Effector CD4-positive, alpha-beta T cell (primary cell): ENCODE results near the gene DKK2.
"Not testable (repeated sequence)": the region's sequence is repeated elsewhere in the genome, so short reads cannot be mapped to it uniquely, and the experiment has no call there.

Experiments
- DNase-seq: peaks from one replicate; pipeline ENCODE4 v3.0.0-alpha.2; 2020

The DKK2 gene

GRCh38 chr4:107011312-107011711, 24.8 kb downstream of the DKK2 start:
- DNase-seq, result no peak

GRCh38 chr4:107009196-107009968, 26.7 kb downstream of the DKK2 start:
- no peak for DNase-seq

DNA sequence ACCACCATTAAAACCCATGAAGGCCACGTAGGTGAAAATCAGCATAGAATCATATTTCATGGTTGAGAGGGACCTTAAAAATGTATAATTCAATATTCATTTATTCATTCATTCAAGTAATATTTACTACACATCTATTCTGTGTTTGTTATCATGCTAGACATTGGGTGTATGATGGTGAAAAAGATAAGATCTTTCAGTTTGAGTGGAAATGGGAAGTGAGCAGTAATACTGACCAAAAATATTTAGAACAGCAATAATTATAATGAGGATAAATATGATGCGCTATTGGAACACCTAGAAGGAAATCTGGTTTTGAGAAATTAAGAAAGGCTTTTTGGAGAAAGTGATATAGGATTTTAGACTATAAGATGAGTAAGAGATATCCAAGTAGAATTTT, 28.0 kb downstream of the DKK2 start:
- no peak for DNase-seq

- DNase-seq, result no peak
Observed at GRCh38 chr4:107006218-107006617, 29.9 kb downstream of the DKK2 start.

DNA sequence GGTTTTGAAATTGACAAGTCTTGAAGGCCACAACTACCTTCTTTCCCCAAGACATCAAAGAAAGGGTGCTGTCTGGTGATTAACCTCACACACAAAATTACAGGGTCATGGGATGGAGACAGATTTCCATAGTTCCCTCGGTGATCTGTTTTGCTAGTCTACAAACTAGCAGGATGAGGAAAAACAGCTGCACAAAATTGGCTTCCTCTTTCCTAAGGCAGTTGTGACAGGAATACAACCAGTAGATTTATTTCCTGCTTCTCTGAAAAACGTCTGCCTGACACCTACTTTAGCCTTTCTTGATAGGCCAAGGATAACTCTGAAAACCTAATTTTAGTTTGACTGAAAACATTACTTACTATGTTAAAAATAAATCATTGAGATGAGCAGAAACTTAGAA, 39.6 kb downstream of the DKK2 start:
- DNase-seq, result no peak

- DNase-seq, result no peak
Observed at GRCh38 chr4:106993827-106994226, 42.3 kb downstream of the DKK2 start.

GRCh38 chr4:106987311-106987710, 48.8 kb downstream of the DKK2 start:
- no peak for DNase-seq

DNA sequence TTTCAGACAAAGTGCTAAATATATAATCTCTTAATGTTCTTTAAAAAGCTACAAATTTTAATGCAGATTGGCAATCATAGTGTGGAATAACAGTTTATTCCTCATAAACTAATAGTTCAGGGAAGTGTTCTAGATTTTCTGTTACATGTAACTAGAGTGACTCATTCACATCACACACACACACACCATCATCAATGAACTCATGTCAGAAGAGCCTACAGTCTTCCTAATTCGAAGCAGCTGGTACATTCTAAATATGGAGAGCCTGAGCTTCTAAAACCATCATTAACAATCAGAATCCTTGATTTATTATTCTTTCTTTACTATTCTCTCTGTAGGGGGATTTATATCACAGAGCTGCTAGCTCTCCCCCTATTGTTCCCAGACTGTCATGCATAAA, 49.6 kb downstream of the DKK2 start:
- DNase-seq, result no peak

DNA sequence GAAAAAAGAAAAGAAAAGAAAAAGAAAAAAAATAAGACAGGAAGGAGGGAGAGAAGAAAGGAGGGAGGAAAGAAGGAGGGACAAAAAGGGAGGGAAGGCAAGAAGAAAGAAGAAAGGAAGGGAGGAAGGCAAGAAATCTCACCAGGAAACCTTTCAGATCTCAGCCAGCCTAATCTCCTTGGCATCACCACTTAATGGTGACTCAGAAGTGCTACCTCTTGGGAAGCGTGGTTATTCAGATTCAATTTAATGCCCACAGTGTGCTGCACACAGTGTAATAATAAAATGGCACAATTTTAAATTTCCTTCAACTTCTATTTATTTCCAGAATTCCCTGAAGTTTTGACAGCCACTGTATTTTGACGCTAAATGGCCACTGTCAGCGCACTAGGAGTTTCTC, 50.3 kb downstream of the DKK2 start:
- DNase-seq, result no peak

GRCh38 chr4:106982711-106983211, 53.4 kb downstream of the DKK2 start:
- DNase-seq, result no peak

DNA sequence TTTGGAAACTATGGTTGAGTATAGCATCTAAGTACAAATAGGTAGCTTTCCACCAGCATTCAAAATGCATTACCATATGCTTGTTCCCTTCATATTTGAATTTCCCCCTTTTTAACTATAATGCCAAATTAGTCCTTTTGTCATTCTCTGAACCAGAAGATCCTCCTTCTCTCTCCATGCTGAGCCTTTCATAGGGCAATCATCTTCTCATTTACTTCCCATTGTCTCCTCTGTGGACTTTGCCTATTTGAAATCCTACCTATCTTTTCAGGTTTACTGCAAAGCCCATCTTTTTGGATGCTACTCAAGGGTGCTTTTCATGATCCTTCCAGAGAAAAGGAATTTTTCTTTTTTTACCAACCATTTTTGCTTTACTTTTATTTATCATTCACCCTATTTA, 54.7 kb downstream of the DKK2 start:
- DNase-seq, result no peak

DNA sequence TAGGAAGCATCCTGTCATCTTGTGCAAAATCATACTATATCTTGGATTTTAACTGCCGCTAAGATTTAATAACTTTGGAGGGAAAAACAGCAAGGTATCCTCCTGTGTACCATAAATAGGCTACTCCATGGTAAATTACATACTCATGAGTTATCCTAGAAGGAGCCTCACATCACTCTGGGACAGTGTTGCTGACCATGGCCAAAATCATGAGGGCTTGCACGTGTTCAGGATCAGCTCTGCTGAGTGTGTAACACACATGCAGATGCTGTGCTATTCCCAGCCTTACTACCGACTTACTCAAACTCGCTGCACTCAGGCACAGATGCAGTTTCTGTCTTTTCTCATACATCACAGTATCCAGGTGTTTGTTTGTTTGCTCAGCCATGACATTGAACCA, 56.6 kb downstream of the DKK2 start:
- DNase-seq, result no peak

DNA sequence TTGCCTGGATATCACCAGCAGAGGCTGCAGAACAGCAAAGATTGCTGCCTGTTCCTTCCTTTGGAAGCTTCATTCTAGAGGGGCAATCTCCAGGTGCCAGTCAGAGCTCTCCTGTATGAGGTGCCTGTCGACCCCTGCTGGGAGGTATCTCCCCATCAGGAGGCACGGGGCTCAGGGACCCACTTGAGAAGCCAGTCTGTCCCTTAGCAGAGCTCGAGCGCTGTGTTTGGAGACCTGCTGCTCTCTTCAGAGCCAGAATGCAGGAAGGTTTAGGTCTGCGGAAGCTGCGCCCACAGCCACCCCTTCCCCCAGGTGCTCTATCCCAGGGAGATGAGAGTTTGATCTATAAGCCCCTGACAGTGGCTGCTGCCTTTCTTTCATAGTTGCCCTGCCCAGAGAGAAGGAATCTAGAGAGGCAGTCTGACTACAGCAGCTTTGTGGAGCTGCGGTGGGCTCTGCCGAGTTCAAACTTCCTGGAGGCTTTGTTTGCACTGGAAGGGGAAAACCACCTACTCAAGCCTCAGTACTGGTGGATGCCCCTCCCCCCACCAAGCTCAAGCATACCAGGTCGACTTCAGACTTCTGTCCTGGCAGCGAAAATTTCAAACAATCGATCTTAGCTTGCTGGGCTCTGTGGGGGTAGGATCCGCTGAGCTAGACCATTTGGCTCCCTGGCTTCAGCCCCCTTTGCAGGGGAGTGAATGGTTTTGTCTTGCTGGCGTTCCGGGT, 57.9 kb downstream of the DKK2 start:
- no peak for DNase-seq

DNA sequence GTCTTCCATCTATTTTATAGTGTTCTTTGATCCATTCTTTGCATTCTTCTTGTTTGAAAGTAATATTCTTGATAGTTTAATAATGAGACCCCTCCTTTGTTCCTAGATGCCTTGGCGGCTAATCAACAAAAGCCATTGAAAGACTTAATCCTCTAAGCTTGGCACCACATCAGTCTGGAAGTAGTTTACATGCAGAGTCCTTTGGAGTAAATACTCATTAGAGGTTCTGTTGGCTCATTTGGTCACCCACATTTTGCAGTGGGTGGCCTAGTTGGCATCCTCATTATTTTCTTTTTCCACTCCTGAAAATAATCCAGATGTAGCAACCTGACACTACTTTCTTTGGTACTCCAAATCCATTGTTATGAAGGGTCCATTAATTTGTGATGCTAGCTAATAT, 64.5 kb downstream of the DKK2 start:
- no peak for DNase-seq

GRCh38 chr4:106967892-106968291, 68.2 kb downstream of the DKK2 start:
- DNase-seq, result no peak

DNA sequence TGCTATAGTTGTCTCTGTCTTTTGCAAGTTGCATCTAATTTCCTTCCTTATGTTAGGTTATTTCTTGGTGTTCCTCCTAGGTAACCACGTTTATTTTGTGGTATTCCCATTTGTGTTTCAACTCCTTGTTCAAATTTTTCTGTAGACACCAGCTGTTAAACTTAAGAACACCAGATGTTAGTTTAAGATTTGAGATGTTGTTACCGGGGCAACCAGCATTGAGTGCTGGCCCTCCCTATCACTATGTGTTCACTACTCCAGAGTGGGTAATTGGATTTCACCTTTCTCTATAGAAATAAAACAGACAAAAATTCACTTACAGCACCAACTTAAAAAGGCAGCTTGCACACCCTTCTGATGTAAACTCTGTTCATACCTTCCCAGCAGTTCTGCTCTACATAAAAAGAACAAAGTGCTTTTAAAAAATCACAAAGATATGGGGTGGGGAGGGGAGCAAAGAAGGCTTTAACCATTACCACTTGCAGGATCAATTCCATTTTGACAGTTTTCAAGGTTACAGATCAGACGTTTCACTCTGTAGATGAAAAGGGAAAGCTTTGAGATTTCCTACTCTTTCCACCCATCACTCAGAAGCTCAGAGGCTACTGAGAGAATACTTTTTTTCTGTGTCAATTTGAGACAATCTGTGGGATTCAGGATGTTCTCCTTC, 82.9 kb downstream of the DKK2 start:
- DNase-seq, result no peak

- DNase-seq, result no peak
Observed at GRCh38 chr4:106951891-106952290, 84.2 kb downstream of the DKK2 start.

DNA sequence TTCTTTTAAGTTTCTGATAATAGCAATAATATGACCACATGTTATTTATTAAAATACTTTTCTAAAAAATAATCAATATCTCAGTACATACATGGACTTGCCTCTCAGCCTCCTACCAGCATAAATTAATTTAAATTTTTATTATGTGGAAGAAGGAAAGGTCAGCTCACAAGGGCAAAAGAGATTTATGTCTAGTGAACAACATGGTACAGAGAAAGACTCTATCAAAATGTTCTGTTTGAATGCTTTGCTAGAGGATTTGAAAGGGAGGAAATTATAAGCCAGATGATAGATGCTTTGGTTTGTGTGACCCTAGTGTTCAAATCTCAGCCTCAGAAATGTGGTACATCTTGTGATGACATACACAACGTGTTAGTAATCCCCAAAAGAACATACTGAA, 94.3 kb downstream of the DKK2 start:
- no peak for DNase-seq

DNA sequence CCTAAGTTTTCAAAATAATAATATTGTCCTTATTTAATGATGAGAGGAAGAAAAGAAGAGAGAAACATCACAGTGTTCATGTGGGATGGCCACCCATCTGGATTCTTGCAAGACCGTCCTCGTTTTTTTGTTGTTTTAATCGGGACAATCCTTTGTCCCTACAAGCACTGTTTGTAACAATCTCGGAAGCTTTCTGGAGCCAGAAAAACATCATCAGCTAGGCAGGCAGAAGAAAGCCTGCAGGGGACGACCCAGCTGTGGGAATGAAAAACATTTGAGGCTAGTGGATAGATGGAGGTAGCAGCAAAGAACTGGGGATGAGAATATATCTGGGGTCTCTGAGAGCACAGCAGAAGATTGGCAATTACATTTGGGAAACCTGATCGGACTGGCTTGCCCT, 105.6 kb downstream of the DKK2 start:
- no peak for DNase-seq

DNA sequence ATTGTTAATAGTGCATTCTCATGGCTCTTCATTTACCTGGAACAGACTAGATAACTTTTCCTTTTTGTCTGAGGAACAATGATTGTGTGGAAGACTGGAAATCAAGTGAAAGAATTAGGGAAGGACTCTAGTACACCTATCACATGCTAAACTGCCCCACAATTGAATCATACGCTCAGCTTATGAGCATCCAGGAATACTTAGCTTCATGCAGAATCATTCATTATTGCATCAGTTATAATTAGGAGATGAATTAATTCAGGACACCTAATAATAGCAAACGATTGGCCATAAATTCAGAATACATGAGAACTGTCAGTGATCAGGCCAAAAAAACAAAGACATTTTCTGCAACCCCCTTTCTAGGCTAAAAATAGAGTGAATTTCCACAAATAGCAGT, 106.9 kb downstream of the DKK2 start:
- no peak for DNase-seq

DNA sequence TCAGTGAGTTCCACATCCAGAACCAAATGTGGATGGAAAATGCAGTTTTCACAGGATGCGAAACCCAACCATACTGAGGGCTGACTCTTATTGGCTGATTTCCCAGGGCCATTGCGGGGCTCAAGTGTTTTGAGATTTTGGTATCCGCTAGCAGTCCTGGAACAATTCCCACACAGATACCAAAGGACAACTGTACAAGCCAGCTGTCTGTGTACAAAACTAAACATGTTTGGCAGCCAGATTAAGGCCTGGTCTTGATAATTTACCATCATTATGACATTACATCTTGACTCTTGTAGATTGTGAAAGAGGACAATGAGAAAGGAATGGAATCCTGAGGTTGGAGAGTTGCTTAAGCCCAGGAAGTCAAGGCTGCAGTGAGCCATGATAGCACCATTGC, 121.9 kb downstream of the DKK2 start:
- DNase-seq, result no peak

DNA sequence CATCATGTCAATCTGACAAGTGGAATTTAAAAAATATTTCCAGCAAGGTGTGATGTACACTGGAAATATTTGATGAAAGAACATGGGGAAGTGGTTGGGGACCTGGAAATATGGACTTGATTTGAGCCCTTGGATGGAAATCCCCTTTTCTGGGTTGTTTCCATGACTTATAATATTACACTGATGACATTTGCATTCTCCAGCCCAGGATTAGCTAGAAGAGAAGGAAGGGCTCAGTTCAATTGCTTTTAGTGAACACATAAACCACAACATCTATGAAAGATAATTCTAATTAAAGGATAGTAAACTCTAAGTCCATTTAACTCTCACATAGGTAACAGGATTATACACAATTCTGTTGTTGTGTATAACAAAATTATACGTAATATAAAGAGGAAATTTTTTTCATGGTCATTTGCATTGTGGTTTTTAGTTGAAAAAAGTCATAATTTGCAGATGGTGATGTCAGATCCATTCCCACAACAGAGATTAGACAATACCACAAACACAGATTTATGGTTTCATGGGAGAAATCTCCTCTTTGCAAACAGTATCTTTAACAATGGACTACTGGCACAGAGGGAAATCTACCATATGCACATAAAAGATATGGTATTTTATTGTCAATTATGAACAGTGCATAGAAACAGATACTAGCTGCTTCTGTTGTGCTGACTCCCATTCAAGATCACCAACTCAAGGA, 126.5 kb downstream of the DKK2 start:
- DNase-seq, result no peak

GRCh38 chr4:106908049-106908448, 128.1 kb downstream of the DKK2 start:
- DNase-seq, result not testable (repeated sequence)
